NB4 (cell line): ENCODE data around the gene TNS1.

Source experiments
- POLR2A ChIP-seq: IDR thresholded peaks from 2 replicates; pipeline ENCODE4 v1.6.1; 2011; ENCODE audit warnings: mild to moderate bottlenecking; ENCODE audit not compliant: insufficient read length; ENCODE audit errors: extremely low read depth
- TF ChIP-seq, protein P1 (sequence below): IDR thresholded peaks from one replicate; pipeline ENCODE4 v1.5.1; 2012; ENCODE audit warnings: low read depth, low read length

DNA sequence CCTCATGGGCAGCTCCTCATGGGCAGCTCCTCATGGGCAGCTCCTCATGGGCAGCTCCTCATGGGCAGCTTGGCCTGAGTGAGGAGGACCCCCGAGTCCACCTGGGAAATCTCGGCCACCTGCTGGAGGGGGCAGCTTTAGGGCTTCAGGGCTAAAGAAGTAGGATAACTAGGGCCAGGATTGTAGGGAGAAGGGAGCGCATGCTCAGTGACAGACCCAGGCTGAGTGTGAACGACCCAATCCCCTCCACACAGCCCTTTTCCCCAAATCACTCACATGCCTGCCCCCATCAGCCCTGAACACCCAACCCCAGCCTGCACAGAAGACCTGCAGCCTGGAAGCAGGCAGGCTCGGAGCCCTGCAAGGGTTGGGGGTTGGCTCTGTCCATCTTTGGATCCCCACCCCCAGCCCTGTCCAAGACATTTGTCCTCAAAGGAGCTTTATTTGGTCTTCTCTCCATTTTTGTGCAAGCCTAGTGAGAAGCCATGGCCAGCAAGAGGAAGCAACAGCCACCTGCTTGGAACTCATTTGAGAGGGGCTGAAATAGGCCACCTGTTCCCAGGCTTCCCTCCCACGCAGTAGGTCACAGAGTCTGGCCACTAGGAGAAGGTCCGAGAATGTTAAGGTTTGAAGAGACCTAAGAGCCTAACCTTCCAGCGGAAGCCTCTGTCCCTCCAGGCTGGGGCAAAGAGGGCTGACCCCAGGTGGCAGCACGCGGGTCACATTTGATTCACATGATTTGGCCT is 249.9 kb downstream of the TNS1 start:
- TF ChIP-seq, protein P1, sequence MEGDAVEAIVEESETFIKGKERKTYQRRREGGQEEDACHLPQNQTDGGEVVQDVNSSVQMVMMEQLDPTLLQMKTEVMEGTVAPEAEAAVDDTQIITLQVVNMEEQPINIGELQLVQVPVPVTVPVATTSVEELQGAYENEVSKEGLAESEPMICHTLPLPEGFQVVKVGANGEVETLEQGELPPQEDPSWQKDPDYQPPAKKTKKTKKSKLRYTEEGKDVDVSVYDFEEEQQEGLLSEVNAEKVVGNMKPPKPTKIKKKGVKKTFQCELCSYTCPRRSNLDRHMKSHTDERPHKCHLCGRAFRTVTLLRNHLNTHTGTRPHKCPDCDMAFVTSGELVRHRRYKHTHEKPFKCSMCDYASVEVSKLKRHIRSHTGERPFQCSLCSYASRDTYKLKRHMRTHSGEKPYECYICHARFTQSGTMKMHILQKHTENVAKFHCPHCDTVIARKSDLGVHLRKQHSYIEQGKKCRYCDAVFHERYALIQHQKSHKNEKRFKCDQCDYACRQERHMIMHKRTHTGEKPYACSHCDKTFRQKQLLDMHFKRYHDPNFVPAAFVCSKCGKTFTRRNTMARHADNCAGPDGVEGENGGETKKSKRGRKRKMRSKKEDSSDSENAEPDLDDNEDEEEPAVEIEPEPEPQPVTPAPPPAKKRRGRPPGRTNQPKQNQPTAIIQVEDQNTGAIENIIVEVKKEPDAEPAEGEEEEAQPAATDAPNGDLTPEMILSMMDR, result no peak
- no peak for TF ChIP-seq POLR2A
